Panc1 (cell line): ENCODE results near the gene ASPM. TPM values are rescaled to one million over a fixed set of nuclear protein-coding genes. Genes with fewer than 3 reads are reported as not detected.

Source experiments
- ATAC-seq: fragments of 200-7000 bp; cut with Tn5 transposase; 2 replicates; pipeline ENCODE4 v1.9.1; 2020; ENCODE audit warnings: mild to moderate bottlenecking, moderate library complexity
- BruUV-seq: library from RNA; stranded (reverse); fragments of 400-500 nt; replicated peaks from 2 replicates; lab custom pipeline; 2021; lab: Mats Ljungman, UMichigan
- CTCF ChIA-PET: fragments of 300-600 bp; sonication (Branson Sonifier 250); formaldehyde crosslinking; loops from one replicate; lab custom pipeline; 2022; ENCODE audit warnings: antibody characterized with exemption; lab: Charles Lee
- POLR2A ChIA-PET: fragments of 300-600 bp; sonication (Branson Sonifier 250); formaldehyde crosslinking; loops from one replicate; lab custom pipeline; 2022; ENCODE audit warnings: antibody characterized with exemption; lab: Charles Lee
- DNase-seq: peaks from one replicate; pipeline ENCODE4 v3.0.0-alpha.2; 2010; ENCODE audit warnings: low read depth, low spot score
- H3K27ac ChIP-seq: 2 replicates; pipeline ENCODE4 v1.5.1; 2011; ENCODE audit warnings: mild to moderate bottlenecking, low read length, inconsistent platforms
- H3K27me3 ChIP-seq: fragments of 200-500 bp; sonication (Bioruptor generic); 2 replicates; pipeline ENCODE4 v1.6.0; 2014; ENCODE audit warnings: low read length, inconsistent platforms; ENCODE audit not compliant: control insufficient read depth, insufficient read depth
- H3K36me3 ChIP-seq: fragments of 200-500 bp; sonication (Bioruptor generic); 2 replicates; pipeline ENCODE4 v1.5.1; 2014; ENCODE audit warnings: inconsistent platforms, mild to moderate bottlenecking, low read length, moderate library complexity; ENCODE audit not compliant: control insufficient read depth, insufficient read depth
- H3K4me1 ChIP-seq: 2 replicates; pipeline ENCODE4 v1.5.1; 2011; ENCODE audit warnings: inconsistent platforms, mild to moderate bottlenecking, low read length, moderate library complexity; ENCODE audit not compliant: control insufficient read depth, insufficient read depth
- H3K4me3 ChIP-seq, 2 experiments: 2 replicates each; pipeline ENCODE4 v1.5.1; 2011 to 2012; ENCODE audit warnings: low read depth in 2 of 2, low read length in 2 of 2, mild to moderate bottlenecking in 2 of 2, inconsistent platforms in 1 of 2, moderate library complexity in 1 of 2
- H3K9me3 ChIP-seq: fragments of 200-500 bp; sonication (Bioruptor generic); 2 replicates; pipeline ENCODE4 v1.5.1; 2014; ENCODE audit warnings: low read depth, mild to moderate bottlenecking, inconsistent platforms, low read length, moderate library complexity; ENCODE audit not compliant: control insufficient read depth, insufficient read depth
- POLR2AphosphoS5 ChIP-seq: IDR thresholded peaks from 2 replicates; pipeline ENCODE4 v1.6.1; 2012; ENCODE audit warnings: mild to moderate bottlenecking, low read depth, low read length, moderate library complexity
- SIN3A ChIP-seq: IDR thresholded peaks from 2 replicates; pipeline ENCODE4 v1.6.1; 2012; ENCODE audit warnings: low read depth, mild to moderate bottlenecking, low read length, moderate library complexity, borderline replicate concordance; ENCODE audit not compliant: insufficient read depth
- TCF7L2 ChIP-seq: IDR thresholded peaks from 2 replicates; pipeline ENCODE4 v1.6.1; 2011; ENCODE audit warnings: mild to moderate bottlenecking, low read depth, low read length, inconsistent platforms
- in situ Hi-C: cut with HindIII; loops from 2 replicates; pipeline ENCODE4 v1.10.0; 2016; ENCODE audit warnings: low sequenced_read_pairs, low pct_unique_long_range_greater_than_20kb
- intact Hi-C: fragments of 100-400 bp; cut with micrococcal nuclease; formaldehyde crosslinking; loops from one replicate; pipeline ENCODE4 v1.10.0; 2022; ENCODE audit not compliant: unreplicated experiment
- total RNA-seq: library from RNA; stranded (reverse); gene quantifications from one replicate; pipeline ENCODE4 v1.2.1, GENCODE V29; 2021; ENCODE audit not compliant: unreplicated experiment
- TF ChIP-seq, protein P1 (sequence below): fragments of 450-650 bp; IDR thresholded peaks from 2 replicates; pipeline ENCODE4 v1.5.1; 2017; ENCODE audit warnings: mild to moderate bottlenecking
- TF ChIP-seq, protein P2 (sequence below), 2 experiments: IDR thresholded peaks; 2 replicates each; pipeline ENCODE4 v1.6.1; 2011 to 2012; ENCODE audit warnings: low read depth in 2 of 2, control low read depth in 1 of 2, low read length in 1 of 2, mild to moderate bottlenecking in 1 of 2, moderate library complexity in 1 of 2; ENCODE audit not compliant: insufficient read depth in 1 of 2

Gene ASPM
- total RNA-seq, 1 experiment from 2014 or later, result 26.9 TPM

GRCh38 chr1:197144570-197145325 lies 1.7 kb downstream of the ASPM start:
- H3K36me3 ChIP-seq, result peaks cover 25% of the 10 kb centered on the region
- H3K4me3 ChIP-seq, result peak overlapping the region; percentile 63 to 86
- TF ChIP-seq, protein P1, sequence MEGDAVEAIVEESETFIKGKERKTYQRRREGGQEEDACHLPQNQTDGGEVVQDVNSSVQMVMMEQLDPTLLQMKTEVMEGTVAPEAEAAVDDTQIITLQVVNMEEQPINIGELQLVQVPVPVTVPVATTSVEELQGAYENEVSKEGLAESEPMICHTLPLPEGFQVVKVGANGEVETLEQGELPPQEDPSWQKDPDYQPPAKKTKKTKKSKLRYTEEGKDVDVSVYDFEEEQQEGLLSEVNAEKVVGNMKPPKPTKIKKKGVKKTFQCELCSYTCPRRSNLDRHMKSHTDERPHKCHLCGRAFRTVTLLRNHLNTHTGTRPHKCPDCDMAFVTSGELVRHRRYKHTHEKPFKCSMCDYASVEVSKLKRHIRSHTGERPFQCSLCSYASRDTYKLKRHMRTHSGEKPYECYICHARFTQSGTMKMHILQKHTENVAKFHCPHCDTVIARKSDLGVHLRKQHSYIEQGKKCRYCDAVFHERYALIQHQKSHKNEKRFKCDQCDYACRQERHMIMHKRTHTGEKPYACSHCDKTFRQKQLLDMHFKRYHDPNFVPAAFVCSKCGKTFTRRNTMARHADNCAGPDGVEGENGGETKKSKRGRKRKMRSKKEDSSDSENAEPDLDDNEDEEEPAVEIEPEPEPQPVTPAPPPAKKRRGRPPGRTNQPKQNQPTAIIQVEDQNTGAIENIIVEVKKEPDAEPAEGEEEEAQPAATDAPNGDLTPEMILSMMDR, result no peak
- no peak for TF ChIP-seq SIN3A
- TF ChIP-seq, protein P2, sequence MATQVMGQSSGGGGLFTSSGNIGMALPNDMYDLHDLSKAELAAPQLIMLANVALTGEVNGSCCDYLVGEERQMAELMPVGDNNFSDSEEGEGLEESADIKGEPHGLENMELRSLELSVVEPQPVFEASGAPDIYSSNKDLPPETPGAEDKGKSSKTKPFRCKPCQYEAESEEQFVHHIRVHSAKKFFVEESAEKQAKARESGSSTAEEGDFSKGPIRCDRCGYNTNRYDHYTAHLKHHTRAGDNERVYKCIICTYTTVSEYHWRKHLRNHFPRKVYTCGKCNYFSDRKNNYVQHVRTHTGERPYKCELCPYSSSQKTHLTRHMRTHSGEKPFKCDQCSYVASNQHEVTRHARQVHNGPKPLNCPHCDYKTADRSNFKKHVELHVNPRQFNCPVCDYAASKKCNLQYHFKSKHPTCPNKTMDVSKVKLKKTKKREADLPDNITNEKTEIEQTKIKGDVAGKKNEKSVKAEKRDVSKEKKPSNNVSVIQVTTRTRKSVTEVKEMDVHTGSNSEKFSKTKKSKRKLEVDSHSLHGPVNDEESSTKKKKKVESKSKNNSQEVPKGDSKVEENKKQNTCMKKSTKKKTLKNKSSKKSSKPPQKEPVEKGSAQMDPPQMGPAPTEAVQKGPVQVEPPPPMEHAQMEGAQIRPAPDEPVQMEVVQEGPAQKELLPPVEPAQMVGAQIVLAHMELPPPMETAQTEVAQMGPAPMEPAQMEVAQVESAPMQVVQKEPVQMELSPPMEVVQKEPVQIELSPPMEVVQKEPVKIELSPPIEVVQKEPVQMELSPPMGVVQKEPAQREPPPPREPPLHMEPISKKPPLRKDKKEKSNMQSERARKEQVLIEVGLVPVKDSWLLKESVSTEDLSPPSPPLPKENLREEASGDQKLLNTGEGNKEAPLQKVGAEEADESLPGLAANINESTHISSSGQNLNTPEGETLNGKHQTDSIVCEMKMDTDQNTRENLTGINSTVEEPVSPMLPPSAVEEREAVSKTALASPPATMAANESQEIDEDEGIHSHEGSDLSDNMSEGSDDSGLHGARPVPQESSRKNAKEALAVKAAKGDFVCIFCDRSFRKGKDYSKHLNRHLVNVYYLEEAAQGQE (IDR thresholded peaks at IDR 0.05; ENCODE audit: insufficient read depth in 1 of 2, low read depth in 2 of 2, low read length in 1 of 2), result no peak
- in situ Hi-C loops (no loop called here), intact Hi-C loops (no loop called here)
- peak overlapping the region; percentile 93 for H3K27ac ChIP-seq
- BruUV-seq, result no TSS peak
- no peaks in the 10 kb centered on the region for H3K9me3 ChIP-seq
- ChIA-PET CTCF (no interaction called here), POLR2A (no interaction called here)
- DNase-seq, result no peak
- ATAC-seq, result no peak
- peaks cover 7% of the 10 kb centered on the region; the same call in 1 of the 2 replicates for H3K4me1 ChIP-seq
- H3K27me3 ChIP-seq, result no peaks in the 10 kb centered on the region

GRCh38 chr1:197143276-197143675 lies 3.2 kb downstream of the ASPM start:
- POLR2A ChIA-PET, result no interaction called here
- CTCF ChIA-PET, result no interaction called here
- Histone ChIP-seq H3K27me3 (no peaks in the 10 kb centered on the region), H3K9me3 (no peaks in the 10 kb centered on the region), H3K27ac (no peak overlapping the region; the same call in 1 of the 2 replicates), H3K4me1 (peaks cover 7% of the 10 kb centered on the region; the same call in 1 of the 2 replicates), H3K4me3 (no peak overlapping the region), H3K36me3 (peaks cover 25% of the 10 kb centered on the region)
- TF ChIP-seq, protein P1, result no peak
- TF ChIP-seq TCF7L2 (no peak), SIN3A (no peak), POLR2AphosphoS5 (no peak)
- TF ChIP-seq, protein P2 (IDR thresholded peaks at IDR 0.05; ENCODE audit: insufficient read depth in 1 of 2, low read depth in 2 of 2, low read length in 1 of 2), result no peak
- intact Hi-C loops, result no loop called here
- no peak for DNase-seq
- ATAC-seq, result no peak
- in situ Hi-C loops, result no loop called here
- BruUV-seq, result no TSS peak
